HCT116 (cell line): ENCODE measurements around the gene EGFR. TPM values are rescaled to one million over a fixed set of nuclear protein-coding genes. Genes with fewer than 3 reads are reported as not detected.

Experiments used
- ATAC-seq: fragments of 200-7000 bp; cut with Tn5 transposase; 2 replicates; pipeline ENCODE4 v1.9.1; 2020; ENCODE audit warnings: mild to moderate bottlenecking, moderate library complexity
- BruUV-seq: library from RNA; stranded (reverse); fragments of 400-500 nt; replicated peaks from 2 replicates; lab custom pipeline; 2021; lab: Mats Ljungman, UMichigan
- CTCF ChIA-PET: fragments of 300-600 bp; sonication (Branson Sonifier 250); formaldehyde crosslinking; loops from one replicate; lab custom pipeline; 2021; ENCODE audit warnings: antibody characterized with exemption; lab: Charles Lee
- POLR2A ChIA-PET: fragments of 300-600, 350-600 bp; sonication (Branson Sonifier 250); formaldehyde crosslinking; loops from one replicate; lab custom pipeline; 2021; ENCODE audit warnings: antibody characterized with exemption; lab: Charles Lee
- RAD21 ChIA-PET, 2 experiments: fragments of 300-600 bp; sonication (Branson Sonifier 250); formaldehyde crosslinking; loops; one replicate each; lab custom pipeline; 2023; ENCODE audit warnings: low total read pairs in 2 of 2; ENCODE audit not compliant: uncharacterized antibody in 2 of 2, unreplicated experiment in 2 of 2, low non-redundant PET in 1 of 2; lab: Charles Lee
- DNase-seq: peaks from one replicate; pipeline ENCODE4 v3.0.0-alpha.2; 2010; ENCODE audit warnings: low read depth, low spot score
- H2AFZ ChIP-seq: fragments of 200-600 bp; shearing (Covaris generic), sonication (generic); 2 replicates; pipeline ENCODE4 v1.6.1; 2017; ENCODE audit warnings: low read depth, mixed run types, mixed read lengths, antibody characterized with exemption, low read length; ENCODE audit not compliant: poor library complexity, severe bottlenecking
- H3K27ac ChIP-seq: 2 replicates; pipeline ENCODE4 v1.5.1; 2012; ENCODE audit warnings: low read depth, low read length
- H3K27me3 ChIP-seq: fragments of 200-600 bp; sonication (generic); 2 replicates; pipeline ENCODE4 v1.6.1; 2016; ENCODE audit warnings: mixed run types, low read length, mixed read lengths; ENCODE audit not compliant: insufficient read depth
- H3K36me3 ChIP-seq, 2 experiments: fragments of 200-500 bp in 1 of 2; fragments of 200-600 bp in 1 of 2; sonication (Bioruptor generic) in 1 of 2; sonication (generic) in 1 of 2; 2 replicates each; pipeline versions ENCODE4 v1.5.1 to v1.6.1; 2014 to 2016; ENCODE audit warnings: low read length in 2 of 2, inconsistent platforms in 1 of 2, mixed read lengths in 1 of 2, mixed run types in 1 of 2; ENCODE audit not compliant: insufficient read depth in 2 of 2, control insufficient read depth in 1 of 2
- H3K4me1 ChIP-seq, 2 experiments: fragments of 200-600 bp in 1 of 2; sonication (generic) in 1 of 2; 2 replicates each; pipeline versions ENCODE4 v1.5.1 to v1.6.1; 2012 to 2017; ENCODE audit warnings: low read length in 2 of 2, inconsistent platforms in 1 of 2, mild to moderate bottlenecking in 1 of 2, mixed read lengths in 1 of 2, mixed run types in 1 of 2, moderate library complexity in 1 of 2; ENCODE audit not compliant: insufficient read depth in 2 of 2, control insufficient read depth in 1 of 2
- H3K4me2 ChIP-seq: fragments of 200-600 bp; sonication (generic); 2 replicates; pipeline ENCODE4 v1.6.1; 2017; ENCODE audit warnings: mixed run types, low read length, mixed read lengths
- H3K4me3 ChIP-seq, 2 experiments: fragments of 200-600 bp in 1 of 2; sonication (generic) in 1 of 2; replicated peaks in 1 of 2; 2 replicates each; pipeline ENCODE4 v1.5.1; 2011 to 2016; ENCODE audit warnings: low read length in 2 of 2, control low read depth in 1 of 2, low read depth in 1 of 2, mild to moderate bottlenecking in 1 of 2, mixed read lengths in 1 of 2, mixed run types in 1 of 2
- H3K79me2 ChIP-seq: fragments of 200-600 bp; sonication (generic); 2 replicates; pipeline ENCODE4 v1.6.1; 2017; ENCODE audit warnings: mild to moderate bottlenecking, mixed run types, low read length, moderate library complexity, mixed read lengths; ENCODE audit not compliant: insufficient read depth
- H3K9ac ChIP-seq: fragments of 200-600 bp; sonication (generic); 2 replicates; pipeline ENCODE4 v1.6.1; 2016; ENCODE audit warnings: low read length, mixed read lengths
- H3K9me2 ChIP-seq: fragments of 200-600 bp; sonication (generic), shearing (Covaris generic); 2 replicates; pipeline ENCODE4 v1.6.1; 2017; ENCODE audit warnings: mixed run types, mild to moderate bottlenecking, moderate library complexity; ENCODE audit not compliant: insufficient read depth
- H3K9me3 ChIP-seq, 2 experiments: fragments of 200-500 bp in 1 of 2; fragments of 200-600 bp in 1 of 2; sonication (Bioruptor generic) in 1 of 2; sonication (generic) in 1 of 2; 2 replicates each; pipeline ENCODE4 v1.6.1; 2014 to 2017; ENCODE audit warnings: low read length in 2 of 2, mixed read lengths in 2 of 2, inconsistent platforms in 1 of 2, low read depth in 1 of 2, mild to moderate bottlenecking in 1 of 2, mixed run types in 1 of 2, moderate library complexity in 1 of 2; ENCODE audit not compliant: control insufficient read depth in 1 of 2, insufficient read depth in 1 of 2
- H4K20me1 ChIP-seq: fragments of 200-600 bp; sonication (generic), shearing (Covaris generic); 2 replicates; pipeline ENCODE4 v1.6.1; 2017; ENCODE audit warnings: mixed run types, mild to moderate bottlenecking, moderate library complexity; ENCODE audit not compliant: insufficient read depth
- CBX3 ChIP-seq: IDR thresholded peaks from 2 replicates; pipeline ENCODE4 v1.6.1; 2012; ENCODE audit warnings: low read depth
- CEBPB ChIP-seq: IDR thresholded peaks from 2 replicates; pipeline ENCODE4 v1.6.1; 2012; ENCODE audit warnings: low read depth
- EGR1 ChIP-seq: IDR thresholded peaks from 2 replicates; pipeline ENCODE4 v1.6.1; 2012; ENCODE audit warnings: low read depth
- ELF1 ChIP-seq: IDR thresholded peaks from 2 replicates; pipeline ENCODE4 v1.6.1; 2012; ENCODE audit warnings: low read depth, borderline replicate concordance
- EZH2 ChIP-seq: fragments of 200-600 bp; sonication (generic); IDR thresholded peaks from 2 replicates; pipeline ENCODE4 v1.6.1; 2017; ENCODE audit warnings: antibody characterized with exemption, mixed run types
- EZH2phosphoT487 ChIP-seq: fragments of 200-600 bp; IDR thresholded peaks from 2 replicates; pipeline ENCODE4 v1.6.1; 2018; ENCODE audit warnings: antibody characterized with exemption, borderline replicate concordance
- FOSL1 ChIP-seq: IDR thresholded peaks from 2 replicates; pipeline ENCODE4 v1.6.1; 2012; ENCODE audit warnings: low read depth
- POLR2A ChIP-seq: IDR thresholded peaks from 2 replicates; pipeline ENCODE4 v1.7.0; 2011; ENCODE audit warnings: borderline replicate concordance; ENCODE audit not compliant: insufficient read depth, insufficient read length; ENCODE audit errors: extremely low read depth
- POLR2AphosphoS5 ChIP-seq: IDR thresholded peaks from 2 replicates; pipeline ENCODE4 v1.6.1; 2011; ENCODE audit warnings: mild to moderate bottlenecking, low read depth, low read length, moderate library complexity
- RAD21 ChIP-seq: IDR thresholded peaks from 2 replicates; pipeline ENCODE4 v1.6.1; 2012; ENCODE audit warnings: low read depth, mild to moderate bottlenecking
- REST ChIP-seq: IDR thresholded peaks from 2 replicates; pipeline ENCODE4 v1.6.1; 2012; ENCODE audit warnings: low read depth
- SIN3A ChIP-seq: IDR thresholded peaks from 2 replicates; pipeline ENCODE4 v1.6.1; 2012; ENCODE audit warnings: low read depth
- SP1 ChIP-seq: IDR thresholded peaks from 2 replicates; pipeline ENCODE4 v1.6.1; 2012; ENCODE audit warnings: low read depth
- SRF ChIP-seq: IDR thresholded peaks from 2 replicates; pipeline ENCODE4 v1.6.1; 2012; ENCODE audit warnings: low read depth
- TCF7L2 ChIP-seq: IDR thresholded peaks from 2 replicates; pipeline ENCODE4 v1.7.0; 2011; ENCODE audit warnings: borderline replicate concordance, inconsistent platforms; ENCODE audit not compliant: insufficient read depth, insufficient read length; ENCODE audit errors: extremely low read depth
- YY1 ChIP-seq: IDR thresholded peaks from 2 replicates; pipeline ENCODE4 v1.6.1; 2011; ENCODE audit warnings: low read length, low read depth, moderate library complexity, mild to moderate bottlenecking; ENCODE audit not compliant: insufficient replicate concordance; ENCODE audit errors: extremely low read depth
- ZBTB33 ChIP-seq: IDR thresholded peaks from 2 replicates; pipeline ENCODE4 v1.6.1; 2011; ENCODE audit warnings: mild to moderate bottlenecking, low read length, moderate library complexity; ENCODE audit not compliant: insufficient replicate concordance; ENCODE audit errors: extremely low read depth
- ZNF274 ChIP-seq: fragments of 200-500 bp; sonication (Bioruptor generic); IDR thresholded peaks from 2 replicates; pipeline ENCODE4 v1.6.1; 2014; ENCODE audit warnings: mild to moderate bottlenecking, low read depth, low read length, inconsistent platforms
- intact Hi-C: fragments of 100-400 bp; cut with micrococcal nuclease; formaldehyde crosslinking; loops from 2 replicates; pipeline ENCODE4 v1.10.0; 2022
- total RNA-seq: library from RNA; stranded (reverse); gene quantifications from one replicate; pipeline ENCODE4 v1.2.1, GENCODE V29; 2021; ENCODE audit not compliant: unreplicated experiment
- TF ChIP-seq, protein P1 (sequence below): IDR thresholded peaks from 2 replicates; pipeline ENCODE4 v1.6.1; 2012

The EGFR gene
- total RNA-seq, 1 experiment from 2014 or later = 71.5 TPM

- ATAC-seq = no peak
- no peak for DNase-seq
- H2AFZ ChIP-seq = no peak overlapping the region
- ChIA-PET POLR2A (no interaction called here), CTCF (no interaction called here), RAD21 (no interaction called here)
- peaks cover 2 to 19% of the 10 kb centered on the region in 2 experiments; a peak in 2 of 4 replicates for H3K4me1 ChIP-seq
- H4K20me1 ChIP-seq = peaks cover 4% of the 10 kb centered on the region; the same call in 1 of the 2 replicates
- no TSS peak for BruUV-seq
- H3K27me3 ChIP-seq = no peaks in the 10 kb centered on the region
- no peak overlapping the region for H3K4me2 ChIP-seq
- no peak overlapping the region for H3K9ac ChIP-seq
- no peak overlapping the region for H3K27ac ChIP-seq
- peaks cover 75% of the 10 kb centered on the region for H3K79me2 ChIP-seq
- no peaks in the 10 kb centered on the region for H3K9me3 ChIP-seq
- no peak overlapping the region for H3K4me3 ChIP-seq
- no peaks in the 10 kb centered on the region for H3K36me3 ChIP-seq
- H3K9me2 ChIP-seq = no peaks in the 10 kb centered on the region
- TF ChIP-seq RAD21 (no peak), POLR2AphosphoS5 (no peak), ELF1 (no peak), EZH2phosphoT487 (no peak), SIN3A (no peak), TCF7L2 (no peak), POLR2A (no peak), REST (no peak), ZNF274 (no peak), YY1 (no peak), SP1 (no peak), EZH2 (no peak), FOSL1 (no peak), EGR1 (no peak), ZBTB33 (no peak), SRF (no peak), CBX3 (no peak), CEBPB (no peak)
- TF ChIP-seq, protein P1, sequence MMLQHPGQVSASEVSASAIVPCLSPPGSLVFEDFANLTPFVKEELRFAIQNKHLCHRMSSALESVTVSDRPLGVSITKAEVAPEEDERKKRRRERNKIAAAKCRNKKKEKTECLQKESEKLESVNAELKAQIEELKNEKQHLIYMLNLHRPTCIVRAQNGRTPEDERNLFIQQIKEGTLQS = no peak
- intact Hi-C loops = loop anchor here (1.0 kb wide), 1 partner anchor 8 kb away; no protein-coding TSS in a partner anchor
These were observed 76.9 kb downstream of the EGFR start for GRCh38 chr7:55095672-55096071.
